ENCODE data around the gene CFP.

- no peak for TF ChIP-seq UBTF (CRISPR knock-in tag; IDR thresholded peaks at IDR 0.05)
- TF ChIP-seq ZNF768 (CRISPR knock-in tag; IDR thresholded peaks at IDR 0.05): no peak
- no peak for TF ChIP-seq ZNF317 (CRISPR knock-in tag; IDR thresholded peaks at IDR 0.05)
- TF ChIP-seq ATF2 (CRISPR knock-in tag; IDR thresholded peaks at IDR 0.05): no peak
- TF ChIP-seq ZNF274 (CRISPR knock-in tag; IDR thresholded peaks at IDR 0.05): no peak
- no peak for TF ChIP-seq ZNF143 (CRISPR knock-in tag; IDR thresholded peaks at IDR 0.05)
- no peak for TF ChIP-seq ZNF639 (CRISPR knock-in tag; conservative IDR thresholded peaks at IDR 0.05)
- no peak for TF ChIP-seq YY1 (IDR thresholded peaks at IDR 0.05; ENCODE audit: insufficient read depth, insufficient replicate concordance, low read depth, low read length)
- TF ChIP-seq HOXA3 (CRISPR knock-in tag; IDR thresholded peaks at IDR 0.05): no peak
These were observed 33.5 kb downstream of the CFP start for GRCh38 chrX:47596256-47596655.

Measured in HepG2 (cell line).